Activated CD8-positive, alpha-beta memory T cell treated with anti-CD3 and anti-CD28 coated beads, Interleukin-2, amount 10 ng/mL, durations not matched to agents 7 days and 5 days (primary cell): ENCODE results near the gene SREBF2. TPM values are rescaled to one million over a fixed set of nuclear protein-coding genes. Genes with fewer than 3 reads are reported as not detected.

Experiments
- ATAC-seq: fragments of 150-1000 bp; cut with Tn5 transposase; one replicate; pipeline ENCODE4 v1.10.0; 2021; ENCODE audit warnings: moderate library complexity
- CTCF ChIA-PET: fragments of 350-600 bp; sonication (Branson Sonifier 250); formaldehyde crosslinking; loops from one replicate; lab custom pipeline; 2021; ENCODE audit warnings: antibody characterized with exemption; lab: Charles Lee
- DNase-seq: peaks from one replicate; pipeline ENCODE4 v3.0.0-alpha.2; 2020
- H3K27ac Mint-ChIP-seq: one replicate; pipeline ENCODE4 v1.8.0; 2021; ENCODE audit warnings: mild to moderate bottlenecking, mixed read lengths
- H3K27me3 Mint-ChIP-seq: one replicate; pipeline ENCODE4 v1.8.0; 2021; ENCODE audit warnings: mixed read lengths
- H3K36me3 Mint-ChIP-seq: one replicate; pipeline ENCODE4 v1.8.0; 2021; ENCODE audit warnings: mild to moderate bottlenecking, mixed read lengths
- H3K4me1 Mint-ChIP-seq: one replicate; pipeline ENCODE4 v1.8.0; 2021; ENCODE audit warnings: mixed read lengths
- H3K4me3 Mint-ChIP-seq: one replicate; pipeline ENCODE4 v1.8.0; 2021; ENCODE audit warnings: mild to moderate bottlenecking, moderate library complexity, mixed read lengths
- H3K9me3 Mint-ChIP-seq: one replicate; pipeline ENCODE4 v1.8.0; 2022; ENCODE audit warnings: low read depth, mixed read lengths
- total RNA-seq, 2 experiments: library from RNA; stranded (reverse); gene quantifications; one replicate each; pipeline ENCODE4 v1.2.3, GENCODE V29; 2021

Gene SREBF2
- total RNA-seq, 2 experiments from 2014 or later, result 130 to 135 TPM

- CTCF ChIA-PET, result interaction anchor here (1.5 to 1.7 kb wide), 2 partner anchors 9 to 10 kb away, joined by 3 to 10 read pairs; no protein-coding TSS in a partner anchor
- H3K9me3 Mint-ChIP-seq, result no peaks in the 10 kb centered on the region
- no peak for ATAC-seq
- peak overlapping the region; percentile 52 for H3K27ac Mint-ChIP-seq
- H3K4me3 Mint-ChIP-seq, result no peak overlapping the region
- H3K27me3 Mint-ChIP-seq, result no peaks in the 10 kb centered on the region
- H3K36me3 Mint-ChIP-seq, result peaks cover 8% of the 10 kb centered on the region
- no peak for DNase-seq
- H3K4me1 Mint-ChIP-seq, result peaks cover 9% of the 10 kb centered on the region
Observed at GRCh38 chr22:41933411-41934177, 100.7 kb downstream of the SREBF2 start.

- CTCF ChIA-PET, result interaction anchor here (1.5 to 1.7 kb wide), 2 partner anchors 9 to 10 kb away, joined by 3 to 10 read pairs; no protein-coding TSS in a partner anchor
- H3K4me3 Mint-ChIP-seq, result no peak overlapping the region
- ATAC-seq, result no peak
Observed at GRCh38 chr22:41934284-41935014, 101.5 kb downstream of the SREBF2 start.

GRCh38 chr22:41935015-41935351, 102.1 kb downstream of the SREBF2 start:
- H3K36me3 Mint-ChIP-seq, result peaks cover 15% of the 10 kb centered on the region
- H3K9me3 Mint-ChIP-seq, result no peaks in the 10 kb centered on the region
- H3K27me3 Mint-ChIP-seq, result no peaks in the 10 kb centered on the region
- CTCF ChIA-PET, result interaction anchor here (1.5 to 1.7 kb wide), 2 partner anchors 8 to 10 kb away, joined by 3 to 10 read pairs; no protein-coding TSS in a partner anchor
- H3K4me1 Mint-ChIP-seq, result peaks cover 22% of the 10 kb centered on the region
- H3K4me3 Mint-ChIP-seq, result no peak overlapping the region
- ATAC-seq, result no peak
- no peak for DNase-seq
- no peak overlapping the region for H3K27ac Mint-ChIP-seq

More at GRCh38 chr22:41934284-41935014, 101.5 kb downstream of the SREBF2 start:
- Mint-ChIP-seq H3K27ac (peak overlapping the region; percentile 31), H3K27me3 (no peaks in the 10 kb centered on the region), H3K36me3 (peaks cover 11% of the 10 kb centered on the region), H3K4me1 (peaks cover 18% of the 10 kb centered on the region), H3K9me3 (no peaks in the 10 kb centered on the region)
- DNase-seq, result no peak

GRCh38 chr22:41935509-41935908, 102.6 kb downstream of the SREBF2 start:
- peak overlapping the region; percentile 19 for H3K27ac Mint-ChIP-seq
- no peak for DNase-seq
- H3K4me1 Mint-ChIP-seq, result peaks cover 28% of the 10 kb centered on the region
- no peaks in the 10 kb centered on the region for H3K9me3 Mint-ChIP-seq
- peaks cover 17% of the 10 kb centered on the region for H3K36me3 Mint-ChIP-seq
- no peaks in the 10 kb centered on the region for H3K27me3 Mint-ChIP-seq
- H3K4me3 Mint-ChIP-seq, result no peak overlapping the region
- no peak for ATAC-seq
- CTCF ChIA-PET, result interaction anchor here (1.5 kb wide), 1 partner anchor 8 kb away, joined by 3 read pairs; no protein-coding TSS in a partner anchor

GRCh38 chr22:41936894-41937169, 103.9 kb downstream of the SREBF2 start:
- Mint-ChIP-seq H3K27me3 (no peaks in the 10 kb centered on the region), H3K4me1 (peaks cover 41% of the 10 kb centered on the region), H3K4me3 (no peak overlapping the region), H3K36me3 (peaks cover 30% of the 10 kb centered on the region), H3K27ac (no peak overlapping the region), H3K9me3 (no peaks in the 10 kb centered on the region)
- CTCF ChIA-PET, result interaction anchor here (1.4 to 1.8 kb wide), 2 partner anchors 11 to 115 kb away, joined by 4 to 7 read pairs; no protein-coding TSS in a partner anchor
- no peak for DNase-seq
- ATAC-seq, result no peak

- CTCF ChIA-PET, result interaction anchor here (0.6 to 3.0 kb wide), 44 partner anchors 9 to 336 kb away, joined by 3 to 62 read pairs (median 5); partner anchors contain the start of genes CCDC134, MEI1, NDUFA6 and SMDT1
- Mint-ChIP-seq H3K27ac (peak overlapping the region; percentile 98), H3K4me1 (peaks cover 58% of the 10 kb centered on the region), H3K27me3 (no peaks in the 10 kb centered on the region), H3K36me3 (peaks cover 56% of the 10 kb centered on the region), H3K9me3 (no peaks in the 10 kb centered on the region), H3K4me3 (peak overlapping the region; percentile 69)
- ATAC-seq (peak; percentile 81), DNase-seq (peak; percentile 99)
Observed at GRCh38 chr22:41939981-41940831, 107.3 kb downstream of the SREBF2 start.

- H3K27me3 Mint-ChIP-seq, result no peaks in the 10 kb centered on the region
- peaks cover 63% of the 10 kb centered on the region for H3K4me1 Mint-ChIP-seq
- no peaks in the 10 kb centered on the region for H3K9me3 Mint-ChIP-seq
- H3K36me3 Mint-ChIP-seq, result peaks cover 63% of the 10 kb centered on the region
- ATAC-seq, result peak; percentile 62
- H3K27ac Mint-ChIP-seq, result peak overlapping the region; percentile 98
- CTCF ChIA-PET, result interaction anchor here (0.6 to 3.0 kb wide), 51 partner anchors 9 to 474 kb away, joined by 3 to 62 read pairs (median 4); partner anchors contain the start of genes CCDC134, MEI1, NDUFA6 and SMDT1
- DNase-seq, result peak; percentile 93
- H3K4me3 Mint-ChIP-seq, result peak overlapping the region; percentile 34
Observed at GRCh38 chr22:41940832-41941765, 108.2 kb downstream of the SREBF2 start.

GRCh38 chr22:41943661-41944209, 110.8 kb downstream of the SREBF2 start:
- H3K27me3 Mint-ChIP-seq, result no peaks in the 10 kb centered on the region
- peaks cover 71% of the 10 kb centered on the region for H3K4me1 Mint-ChIP-seq
- H3K9me3 Mint-ChIP-seq, result no peaks in the 10 kb centered on the region
- CTCF ChIA-PET, result interaction anchor here (1.4 to 4.9 kb wide), 4 partner anchors 9 to 246 kb away, joined by 3 to 54 read pairs (median 6); partner anchors contain the start of gene MEI1
- DNase-seq, result no peak
- H3K4me3 Mint-ChIP-seq, result peak overlapping the region; percentile 8
- peak overlapping the region; percentile 25 for H3K27ac Mint-ChIP-seq
- H3K36me3 Mint-ChIP-seq, result peaks cover 55% of the 10 kb centered on the region
- ATAC-seq, result no peak

GRCh38 chr22:41946629-41947423, 113.9 kb downstream of the SREBF2 start, which contains the start of gene CENPM:
TSS of gene CENPM (minus strand) at chr22:41947152. CDS start at chr22:41947076, 76 bp downstream.
- Mint-ChIP-seq H3K4me1 (peaks cover 44% of the 10 kb centered on the region), H3K4me3 (peak within 1 kb of the TSS; percentile 93), H3K9me3 (no peaks in the 10 kb centered on the region), H3K27ac (peak within 1 kb of the TSS; percentile 92), H3K36me3 (peaks cover 34% of the 10 kb centered on the region), H3K27me3 (no peaks in the 10 kb centered on the region)
- DNase-seq (peak; percentile 97), ATAC-seq (peak; percentile 97)
- CTCF ChIA-PET, result interaction anchor here (0.6 to 4.9 kb wide), 22 partner anchors 9 to 1221 kb away, joined by 3 to 54 read pairs (median 4); partner anchors contain the start of genes CCDC134, MEI1, NDUFA6 and SNU13

- H3K27ac Mint-ChIP-seq, result peak overlapping the region; percentile 92
- CTCF ChIA-PET, result interaction anchor here (0.6 to 4.9 kb wide), 16 partner anchors 9 to 1312 kb away, joined by 3 to 54 read pairs (median 5); partner anchors contain the start of genes CCDC134, MEI1 and TNFRSF13C
Observed at GRCh38 chr22:41947424-41948080, 114.6 kb downstream of the SREBF2 start.

More at GRCh38 chr22:41947424-41948080, 114.6 kb downstream of the SREBF2 start:
- ATAC-seq, result no peak
- Mint-ChIP-seq H3K27me3 (no peaks in the 10 kb centered on the region), H3K4me1 (peaks cover 42% of the 10 kb centered on the region), H3K9me3 (no peaks in the 10 kb centered on the region), H3K4me3 (peak overlapping the region; percentile 93), H3K36me3 (peaks cover 31% of the 10 kb centered on the region)
- DNase-seq, result no peak
